Neural cell (in vitro differentiated cells): ENCODE measurements around the gene SDK1. TPM values are rescaled to one million over a fixed set of nuclear protein-coding genes. Genes with fewer than 3 reads are reported as not detected.

Experiments used
- H2AFZ ChIP-seq: fragments of 200-600, 300-800 bp; sonication (generic), shearing (Covaris generic); 2 replicates; pipeline ENCODE4 v1.6.0; 2014; ENCODE audit warnings: low read depth, mild to moderate bottlenecking, antibody characterized with exemption, low read length, moderate library complexity
- H3F3A ChIP-seq: fragments of 200-600 bp; shearing (Covaris generic); 2 replicates; pipeline ENCODE4 v1.6.1; 2016; ENCODE audit warnings: mild to moderate bottlenecking, moderate library complexity, mixed read lengths, antibody characterized with exemption, low read length; ENCODE audit not compliant: insufficient read depth, poor library complexity, severe bottlenecking
- H3K27ac ChIP-seq: fragments of 200-600, 300-800 bp; sonication (generic), shearing (Covaris generic); 2 replicates; pipeline ENCODE4 v1.5.1; 2014; ENCODE audit warnings: mild to moderate bottlenecking, low read length, moderate library complexity
- H3K27me3 ChIP-seq: fragments of 300-800, 200-600 bp; sonication (generic), shearing (Covaris generic); 2 replicates; pipeline ENCODE4 v1.6.0; 2014; ENCODE audit warnings: mild to moderate bottlenecking, low read depth, low read length, moderate library complexity; ENCODE audit not compliant: insufficient read depth
- H3K36me3 ChIP-seq: fragments of 300-800, 200-600 bp; sonication (generic), shearing (Covaris generic); 2 replicates; pipeline ENCODE4 v1.5.1; 2014; ENCODE audit warnings: mild to moderate bottlenecking, antibody characterized with exemption, low read length, moderate library complexity; ENCODE audit not compliant: insufficient read depth
- H3K4me2 ChIP-seq: fragments of 300-800, 200-600 bp; sonication (generic), shearing (Covaris generic); 2 replicates; pipeline ENCODE4 v1.6.0; 2014; ENCODE audit warnings: mild to moderate bottlenecking, low read length
- H3K4me3 ChIP-seq: fragments of 300-800, 200-600 bp; sonication (generic), shearing (Covaris generic); 2 replicates; pipeline ENCODE4 v1.5.1; 2014; ENCODE audit warnings: mild to moderate bottlenecking, low read length, moderate library complexity
- H3K79me2 ChIP-seq: fragments of 200-600 bp; shearing (Covaris generic); replicated peaks from 2 replicates; pipeline ENCODE4 v1.6.0; 2014; ENCODE audit warnings: mild to moderate bottlenecking, low read length, moderate library complexity; ENCODE audit not compliant: insufficient read depth
- H3K9ac ChIP-seq: fragments of 300-800, 200-600 bp; sonication (generic), shearing (Covaris generic); 2 replicates; pipeline ENCODE4 v1.6.1; 2016; ENCODE audit warnings: mild to moderate bottlenecking, low read length, mixed read lengths
- H3K9me2 ChIP-seq: fragments of 200-600 bp; shearing (Covaris generic); 2 replicates; pipeline ENCODE4 v1.6.1; 2016; ENCODE audit warnings: mild to moderate bottlenecking, low read length, mixed read lengths; ENCODE audit not compliant: insufficient read depth
- H3K9me3 ChIP-seq: fragments of 200-600, 300-800 bp; sonication (generic), shearing (Covaris generic); 2 replicates; pipeline ENCODE4 v1.6.1; 2016; ENCODE audit warnings: mild to moderate bottlenecking, mixed run types, low read length, moderate library complexity, mixed read lengths
- H4K20me1 ChIP-seq: fragments of 200-600 bp; shearing (Covaris generic); 2 replicates; pipeline ENCODE4 v1.6.1; 2016; ENCODE audit warnings: mild to moderate bottlenecking, mixed run types; ENCODE audit not compliant: insufficient read depth
- CTCF ChIP-seq: fragments of 450-650 bp; IDR thresholded peaks from 2 replicates; pipeline ENCODE4 v1.5.1; 2014; ENCODE audit warnings: antibody characterized with exemption, mild to moderate bottlenecking, moderate library complexity; ENCODE audit not compliant: poor library complexity, severe bottlenecking
- EP300 ChIP-seq: fragments of 450-650 bp; conservative IDR thresholded peaks from 2 replicates; pipeline ENCODE4 v1.6.1; 2014; ENCODE audit warnings: antibody characterized with exemption, mild to moderate bottlenecking, moderate library complexity; ENCODE audit not compliant: poor library complexity, severe bottlenecking
- EZH2 ChIP-seq: fragments of 200-600, 300-800 bp; shearing (Covaris generic), sonication (generic); IDR thresholded peaks from 2 replicates; pipeline ENCODE4 v1.6.1; 2014; ENCODE audit warnings: antibody characterized with exemption, low read length, borderline replicate concordance, mild to moderate bottlenecking; ENCODE audit not compliant: insufficient read depth, poor library complexity, severe bottlenecking
- MXI1 ChIP-seq: fragments of 450-650 bp; conservative IDR thresholded peaks from 2 replicates; pipeline ENCODE4 v1.6.1; 2014; ENCODE audit warnings: antibody characterized with exemption, mild to moderate bottlenecking; ENCODE audit not compliant: poor library complexity, severe bottlenecking
- POLR2AphosphoS5 ChIP-seq: IDR thresholded peaks from 2 replicates; pipeline ENCODE4 v1.6.1; 2012
- RAD21 ChIP-seq: fragments of 450-650 bp; conservative IDR thresholded peaks from 2 replicates; pipeline ENCODE4 v1.6.1; 2014; ENCODE audit warnings: antibody characterized with exemption, mild to moderate bottlenecking, moderate library complexity
- REST ChIP-seq: IDR thresholded peaks from 2 replicates; pipeline ENCODE4 v1.6.1; 2012; ENCODE audit warnings: borderline replicate concordance
- SMC3 ChIP-seq: fragments of 450-650 bp; conservative IDR thresholded peaks from 2 replicates; pipeline ENCODE4 v1.6.1; 2014; ENCODE audit warnings: antibody characterized with exemption, mild to moderate bottlenecking, moderate library complexity; ENCODE audit not compliant: poor library complexity
- TAF1 ChIP-seq: IDR thresholded peaks from 2 replicates; pipeline ENCODE4 v1.6.1; 2012; ENCODE audit warnings: low read depth
- polyA plus RNA-seq: library from polyadenylated mRNA; depleted of rRNA; stranded (reverse); fragments of >200 nt; gene quantifications from 2 replicates; pipeline ENCODE4 v1.2.3, GENCODE V29; 2014

Gene SDK1
- polyA plus RNA-seq, 1 donor from 2014 or later: 2.7 TPM

GRCh38 chr7:3897430-3898372 lies 596.6 kb downstream of the SDK1 start:
- Histone ChIP-seq H3K79me2 (no peaks in the 10 kb centered on the region), H3K4me3 (no peak overlapping the region), H3K9ac (no peak overlapping the region), H3K9me2 (no peaks in the 10 kb centered on the region), H2AFZ (no peak overlapping the region), H3F3A (no peaks in the 10 kb centered on the region), H3K4me2 (no peak overlapping the region), H4K20me1 (no peaks in the 10 kb centered on the region), H3K36me3 (no peaks in the 10 kb centered on the region), H3K27ac (no peak overlapping the region), H3K27me3 (no peaks in the 10 kb centered on the region), H3K9me3 (no peaks in the 10 kb centered on the region)
- TF ChIP-seq EZH2: no peak
- TF ChIP-seq RAD21: peak; percentile 72
- TF ChIP-seq POLR2AphosphoS5: no peak
- TF ChIP-seq REST: no peak
- TF ChIP-seq EP300: no peak
- peak; percentile 87 for TF ChIP-seq SMC3
- TF ChIP-seq MXI1: no peak
- peak; percentile 78 for TF ChIP-seq CTCF
- TF ChIP-seq TAF1: no peak

- Histone ChIP-seq H3K9me3 (no peaks in the 10 kb centered on the region), H3F3A (no peaks in the 10 kb centered on the region), H3K9ac (no peak overlapping the region), H3K27me3 (no peaks in the 10 kb centered on the region), H3K9me2 (no peaks in the 10 kb centered on the region), H4K20me1 (no peaks in the 10 kb centered on the region), H3K79me2 (no peaks in the 10 kb centered on the region), H3K4me3 (no peak overlapping the region), H3K36me3 (no peaks in the 10 kb centered on the region), H3K27ac (no peak overlapping the region), H3K4me2 (no peak overlapping the region), H2AFZ (no peak overlapping the region)
- TF ChIP-seq EP300 (no peak), SMC3 (no peak), POLR2AphosphoS5 (no peak), CTCF (no peak), RAD21 (no peak), TAF1 (no peak), EZH2 (no peak), MXI1 (no peak)
Measured at GRCh38 chr7:3899559-3899991, 598.5 kb downstream of the SDK1 start.
